GM13976 (cell line): Measurements from ENCODE around the gene ZNF211.

Experiments
- DNase-seq: peaks from one replicate; pipeline ENCODE4 v3.0.0; 2012; ENCODE audit warnings: low spot score
- in situ Hi-C: fragments of 300-500 bp; cut with MboI; formaldehyde crosslinking; loops from one replicate; pipeline ENCODE4 v1.12.0; 2022; ENCODE audit warnings: low sequenced_read_pairs, mixed read lengths, inconsistent platforms; ENCODE audit not compliant: unreplicated experiment
- TF ChIP-seq, protein P1 (sequence below): IDR thresholded peaks from 2 replicates; pipeline ENCODE4 v1.5.1; 2012; ENCODE audit warnings: borderline replicate concordance, mild to moderate bottlenecking; ENCODE audit not compliant: insufficient read depth; ENCODE audit errors: extremely low read depth, missing control alignments, control extremely low read depth

The ZNF211 gene

DNA sequence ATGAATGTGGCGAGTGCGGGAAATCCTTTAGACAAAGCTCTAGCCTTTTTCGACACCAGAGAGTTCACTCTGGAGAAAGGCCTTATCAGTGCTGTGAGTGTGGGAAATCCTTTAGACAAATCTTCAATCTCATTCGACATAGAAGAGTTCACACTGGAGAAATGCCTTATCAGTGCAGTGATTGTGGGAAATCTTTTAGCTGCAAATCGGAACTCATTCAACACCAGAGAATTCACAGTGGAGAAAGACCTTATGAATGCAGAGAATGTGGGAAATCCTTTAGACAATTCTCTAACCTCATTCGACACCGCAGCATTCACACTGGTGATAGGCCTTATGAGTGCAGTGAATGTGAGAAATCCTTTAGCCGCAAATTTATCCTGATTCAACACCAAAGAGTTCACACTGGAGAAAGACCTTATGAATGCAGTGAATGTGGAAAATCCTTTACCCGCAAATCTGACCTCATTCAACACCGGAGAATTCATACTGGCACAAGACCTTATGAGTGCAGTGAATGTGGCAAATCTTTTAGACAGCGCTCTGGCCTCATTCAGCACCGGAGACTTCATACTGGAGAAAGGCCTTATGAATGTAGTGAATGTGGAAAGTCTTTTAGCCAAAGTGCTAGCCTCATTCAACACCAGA lies 54.5 kb downstream of the ZNF211 start:
- in situ Hi-C loops, result no loop called here
- TF ChIP-seq, protein P1, sequence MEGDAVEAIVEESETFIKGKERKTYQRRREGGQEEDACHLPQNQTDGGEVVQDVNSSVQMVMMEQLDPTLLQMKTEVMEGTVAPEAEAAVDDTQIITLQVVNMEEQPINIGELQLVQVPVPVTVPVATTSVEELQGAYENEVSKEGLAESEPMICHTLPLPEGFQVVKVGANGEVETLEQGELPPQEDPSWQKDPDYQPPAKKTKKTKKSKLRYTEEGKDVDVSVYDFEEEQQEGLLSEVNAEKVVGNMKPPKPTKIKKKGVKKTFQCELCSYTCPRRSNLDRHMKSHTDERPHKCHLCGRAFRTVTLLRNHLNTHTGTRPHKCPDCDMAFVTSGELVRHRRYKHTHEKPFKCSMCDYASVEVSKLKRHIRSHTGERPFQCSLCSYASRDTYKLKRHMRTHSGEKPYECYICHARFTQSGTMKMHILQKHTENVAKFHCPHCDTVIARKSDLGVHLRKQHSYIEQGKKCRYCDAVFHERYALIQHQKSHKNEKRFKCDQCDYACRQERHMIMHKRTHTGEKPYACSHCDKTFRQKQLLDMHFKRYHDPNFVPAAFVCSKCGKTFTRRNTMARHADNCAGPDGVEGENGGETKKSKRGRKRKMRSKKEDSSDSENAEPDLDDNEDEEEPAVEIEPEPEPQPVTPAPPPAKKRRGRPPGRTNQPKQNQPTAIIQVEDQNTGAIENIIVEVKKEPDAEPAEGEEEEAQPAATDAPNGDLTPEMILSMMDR, result no peak
- no peak for DNase-seq

DNA sequence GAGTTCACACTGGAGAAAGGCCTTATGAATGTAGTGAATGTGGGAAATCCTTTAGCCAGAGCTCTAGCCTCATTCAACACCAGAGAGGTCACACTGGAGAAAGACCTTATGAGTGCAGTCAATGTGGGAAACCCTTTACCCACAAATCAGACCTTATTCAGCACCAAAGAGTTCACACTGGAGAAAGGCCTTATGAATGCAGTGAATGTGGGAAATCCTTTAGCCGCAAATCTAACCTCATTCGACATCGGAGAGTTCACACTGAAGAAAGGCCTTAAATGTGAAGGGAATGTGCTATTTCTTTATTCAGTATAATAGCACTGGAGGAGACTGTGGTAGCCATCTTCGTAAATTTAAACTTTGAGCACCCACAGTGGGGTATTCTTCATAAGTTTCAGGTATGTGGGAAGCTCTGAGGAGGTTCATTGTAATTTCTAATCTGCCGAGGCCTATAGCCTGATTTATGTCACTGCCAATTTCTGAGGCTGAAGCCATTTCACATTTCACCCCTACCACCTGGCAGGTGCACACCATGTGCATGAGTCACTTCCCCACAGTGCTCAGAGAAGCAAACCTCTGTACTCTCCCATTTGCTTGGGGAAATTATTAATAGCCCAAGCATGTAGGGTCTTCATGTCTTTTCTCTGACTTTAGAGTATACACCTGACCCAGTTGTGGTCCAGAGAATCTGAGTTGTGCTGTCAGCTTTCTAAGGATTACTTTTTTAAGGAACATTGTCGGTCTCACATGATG lies 55.2 kb downstream of the ZNF211 start:
- in situ Hi-C loops, result no loop called here
- TF ChIP-seq, protein P1, result no peak
- DNase-seq, result no peak

DNA sequence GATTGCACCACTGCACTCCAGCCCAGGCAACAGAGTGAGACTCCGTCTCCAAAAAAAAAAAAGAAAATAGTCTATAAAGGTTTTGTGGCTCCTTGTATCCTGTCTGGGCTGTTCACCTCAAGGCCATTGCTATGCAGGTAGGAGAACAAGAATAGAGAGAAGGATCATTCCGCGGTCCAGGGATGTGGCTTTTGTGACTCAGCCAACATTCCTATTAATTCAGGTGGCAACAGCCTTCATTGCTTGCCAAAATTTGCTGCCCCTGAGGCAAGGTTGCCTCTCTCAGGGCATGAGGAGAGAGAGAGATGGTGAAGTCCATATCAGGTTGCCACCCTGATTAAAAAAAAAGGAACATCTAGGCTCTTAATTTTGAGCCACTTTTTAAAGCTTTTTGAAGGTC lies 56.8 kb downstream of the ZNF211 start:
- DNase-seq, result no peak
- TF ChIP-seq, protein P1, result no peak

More for the DNA sequence above, 56.8 kb downstream of the ZNF211 start:
- in situ Hi-C loops, result no loop called here
